Mammary epithelial cell (primary cell): Measurements from ENCODE around the gene CTIF.

Experiments
- EZH2 ChIP-seq: IDR thresholded peaks from 2 replicates; pipeline ENCODE4 v1.6.1; 2012; ENCODE audit warnings: low read length, inconsistent platforms, borderline replicate concordance
- TF ChIP-seq, protein P1 (sequence below), 2 donors: IDR thresholded peaks in 1 of 2; conservative IDR thresholded peaks in 1 of 2; 2 replicates each; pipeline ENCODE4 v1.5.1; 2011 to 2012; ENCODE audit warnings: inconsistent platforms in 2 of 2, low read length in 2 of 2, mild to moderate bottlenecking in 2 of 2, control low read depth in 1 of 2, low read depth in 1 of 2; ENCODE audit not compliant: insufficient read depth in 1 of 2; ENCODE audit errors: extremely low read depth in 1 of 2

- TF ChIP-seq EZH2: no peak
- TF ChIP-seq, protein P1, sequence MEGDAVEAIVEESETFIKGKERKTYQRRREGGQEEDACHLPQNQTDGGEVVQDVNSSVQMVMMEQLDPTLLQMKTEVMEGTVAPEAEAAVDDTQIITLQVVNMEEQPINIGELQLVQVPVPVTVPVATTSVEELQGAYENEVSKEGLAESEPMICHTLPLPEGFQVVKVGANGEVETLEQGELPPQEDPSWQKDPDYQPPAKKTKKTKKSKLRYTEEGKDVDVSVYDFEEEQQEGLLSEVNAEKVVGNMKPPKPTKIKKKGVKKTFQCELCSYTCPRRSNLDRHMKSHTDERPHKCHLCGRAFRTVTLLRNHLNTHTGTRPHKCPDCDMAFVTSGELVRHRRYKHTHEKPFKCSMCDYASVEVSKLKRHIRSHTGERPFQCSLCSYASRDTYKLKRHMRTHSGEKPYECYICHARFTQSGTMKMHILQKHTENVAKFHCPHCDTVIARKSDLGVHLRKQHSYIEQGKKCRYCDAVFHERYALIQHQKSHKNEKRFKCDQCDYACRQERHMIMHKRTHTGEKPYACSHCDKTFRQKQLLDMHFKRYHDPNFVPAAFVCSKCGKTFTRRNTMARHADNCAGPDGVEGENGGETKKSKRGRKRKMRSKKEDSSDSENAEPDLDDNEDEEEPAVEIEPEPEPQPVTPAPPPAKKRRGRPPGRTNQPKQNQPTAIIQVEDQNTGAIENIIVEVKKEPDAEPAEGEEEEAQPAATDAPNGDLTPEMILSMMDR (conservative IDR thresholded peaks at IDR 0.05 in 1 of 2, IDR thresholded peaks at IDR 0.05 in 1 of 2; ENCODE audit: extremely low read depth in 1 of 2, insufficient read depth in 1 of 2, low read depth in 1 of 2, low read length in 2 of 2): no peak
Measured at GRCh38 chr18:48869591-48869990, 330.8 kb downstream of the CTIF start.
